ENCODE results near the gene CADM2. TPM values are rescaled to one million over a fixed set of nuclear protein-coding genes. Genes with fewer than 3 reads are reported as not detected.

Gene CADM2
- total RNA-seq, 1 donor = 5.1 TPM

GRCh38 chr3:85758442-85758841 lies 799.7 kb downstream of the CADM2 start:
- no peak for DNase-seq (ENCODE audit: low read depth in 2 of 3, low spot score in 2 of 3)

DNA sequence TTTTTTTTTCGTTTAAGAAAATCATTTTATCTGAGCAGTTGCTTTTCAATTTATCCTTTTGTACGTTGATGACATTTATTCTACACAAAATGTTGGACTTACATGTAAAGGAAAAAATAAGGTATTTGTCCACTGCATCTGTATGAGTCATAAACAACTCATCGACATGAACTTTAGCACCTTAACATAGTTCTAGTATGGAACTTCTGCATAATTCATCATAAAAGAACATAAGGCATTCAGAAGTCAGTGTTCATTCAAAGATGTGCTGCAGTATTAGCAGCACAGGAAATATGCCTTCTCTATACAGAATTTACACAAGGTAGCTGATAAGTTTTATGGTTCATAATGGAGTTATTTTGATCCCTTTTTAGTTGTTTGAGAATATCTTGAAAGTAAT lies 801.6 kb downstream of the CADM2 start:
- no peak for DNase-seq (ENCODE audit: low read depth in 2 of 3, low spot score in 2 of 3)

GRCh38 chr3:85780806-85781205 lies 822.0 kb downstream of the CADM2 start:
- DNase-seq (ENCODE audit: low read depth in 2 of 3, low spot score in 2 of 3) = no peak

DNA sequence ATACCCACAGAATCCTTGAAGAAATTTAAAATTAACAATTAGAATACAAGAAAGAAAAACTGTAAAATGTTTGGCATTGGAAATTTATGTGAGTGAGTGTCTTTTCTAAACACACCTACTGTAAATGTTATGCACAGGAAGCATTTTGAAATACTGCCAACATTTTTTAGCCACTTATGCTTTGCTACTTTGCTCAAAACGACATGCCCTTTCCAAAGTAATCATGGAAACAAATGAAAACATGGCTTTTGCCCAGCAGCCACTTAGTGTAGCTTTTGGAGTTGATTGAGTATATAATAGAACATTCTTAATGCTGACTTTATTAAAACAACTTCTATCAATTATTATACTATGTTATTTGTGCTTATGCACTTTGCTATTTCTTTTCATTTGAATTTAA lies 823.0 kb downstream of the CADM2 start:
- DNase-seq (ENCODE audit: low read depth in 2 of 3, low spot score in 2 of 3) = no peak

DNA sequence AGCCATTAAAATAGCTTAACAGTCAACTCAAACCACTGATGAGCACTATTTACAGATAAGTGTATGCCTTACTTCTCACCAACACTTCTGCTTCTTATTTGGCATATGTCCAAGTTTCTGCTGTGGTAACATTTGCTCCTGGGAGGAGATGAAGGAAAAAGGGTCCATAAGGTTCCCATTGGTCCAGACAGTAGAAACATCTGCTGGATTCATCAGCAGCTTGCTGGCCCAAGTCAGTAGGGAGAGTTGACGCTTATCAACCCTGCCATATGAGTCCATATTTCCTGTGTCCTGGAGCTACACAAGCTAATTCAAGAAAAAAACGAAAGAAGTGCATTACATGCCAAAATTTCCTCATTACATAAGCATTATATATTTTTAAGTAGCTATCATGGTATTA lies 824.5 kb downstream of the CADM2 start:
- DNase-seq (ENCODE audit: low read depth in 2 of 3, low spot score in 2 of 3) = peak in 2 of 3 donors; percentile 84 to 93

- no peak for DNase-seq (ENCODE audit: low read depth in 2 of 3, low spot score in 2 of 3)
These were observed 827.0 kb downstream of the CADM2 start for GRCh38 chr3:85785766-85786165.

- DNase-seq (ENCODE audit: low read depth in 2 of 3, low spot score in 2 of 3) = no peak
These were observed 831.7 kb downstream of the CADM2 start for GRCh38 chr3:85790445-85791030.

- no peak for DNase-seq (ENCODE audit: low read depth in 2 of 3, low spot score in 2 of 3)
These were observed 837.4 kb downstream of the CADM2 start for GRCh38 chr3:85796140-85796539.

GRCh38 chr3:85800676-85801075 lies 841.9 kb downstream of the CADM2 start:
- no peak for DNase-seq (ENCODE audit: low read depth in 2 of 3, low spot score in 2 of 3)

DNA sequence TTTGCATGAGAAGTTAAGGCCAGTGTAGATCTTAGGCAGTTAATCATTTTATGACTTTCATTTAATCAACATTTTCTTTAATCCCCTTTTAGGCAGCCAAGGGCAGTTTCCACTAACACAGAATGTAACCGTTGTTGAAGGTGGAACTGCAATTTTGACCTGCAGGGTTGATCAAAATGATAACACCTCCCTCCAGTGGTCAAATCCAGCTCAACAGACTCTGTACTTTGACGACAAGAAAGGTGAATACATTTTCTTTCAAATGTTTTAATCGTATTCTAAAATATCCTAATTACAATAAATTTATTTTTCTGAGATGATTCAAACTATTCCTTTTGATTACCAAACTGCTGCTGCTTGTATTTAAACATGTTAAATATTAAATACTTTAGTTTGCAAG lies 843.2 kb downstream of the CADM2 start:
- DNase-seq (ENCODE audit: low read depth in 2 of 3, low spot score in 2 of 3) = peak in 1 of 3 donors; percentile 44

DNA sequence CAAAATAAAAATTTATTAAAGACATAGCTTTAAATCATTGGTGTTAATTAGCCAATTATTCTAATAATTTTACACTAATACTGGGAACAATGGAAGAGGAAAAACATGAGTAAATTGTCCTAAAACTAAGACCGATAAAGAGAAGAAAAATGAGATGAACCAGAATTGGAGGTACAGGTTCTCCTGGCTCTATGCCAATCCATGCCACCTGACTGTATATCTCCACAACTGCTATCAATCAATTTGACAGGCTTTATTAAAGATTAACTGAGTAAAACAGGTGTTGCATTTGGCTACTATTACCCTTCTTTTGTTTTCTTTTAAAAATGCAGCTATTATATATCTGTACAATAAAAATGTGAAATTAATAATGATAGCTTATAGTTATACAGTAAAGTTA lies 850.0 kb downstream of the CADM2 start:
- no peak for DNase-seq (ENCODE audit: low read depth in 2 of 3, low spot score in 2 of 3)

GRCh38 chr3:85821130-85821756 lies 862.5 kb downstream of the CADM2 start:
- peak in 1 of 3 donors; percentile 36 for DNase-seq (ENCODE audit: low read depth in 2 of 3, low spot score in 2 of 3)

- DNase-seq (ENCODE audit: low read depth in 2 of 3, low spot score in 2 of 3) = no peak
These were observed 877.2 kb downstream of the CADM2 start for GRCh38 chr3:85835857-85836440.

GRCh38 chr3:85837402-85837801 lies 878.6 kb downstream of the CADM2 start:
- no peak for DNase-seq (ENCODE audit: low read depth in 2 of 3, low spot score in 2 of 3)

DNA sequence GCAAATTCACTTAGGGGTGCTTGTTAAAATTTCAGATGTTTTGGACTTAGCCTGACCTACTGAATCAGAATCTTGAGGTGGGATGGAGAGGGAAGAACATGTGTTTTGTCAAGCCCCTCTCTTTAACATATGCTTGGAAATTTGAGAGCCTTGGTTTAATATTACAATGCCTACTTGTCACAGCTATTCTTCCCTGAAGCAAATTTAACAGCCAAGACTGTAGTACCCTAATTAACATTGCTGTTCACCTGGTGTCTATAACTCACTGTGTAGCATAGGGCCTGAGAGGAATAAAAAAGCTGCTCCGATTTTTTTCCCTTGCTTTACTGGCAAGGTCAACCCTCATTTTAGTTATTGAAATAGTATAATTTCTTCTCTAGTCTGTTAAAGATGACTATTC lies 880.1 kb downstream of the CADM2 start:
- DNase-seq (ENCODE audit: low read depth in 2 of 3, low spot score in 2 of 3) = no peak

GRCh38 chr3:85842081-85842480 lies 883.3 kb downstream of the CADM2 start:
- DNase-seq (ENCODE audit: low read depth in 2 of 3, low spot score in 2 of 3) = no peak

DNA sequence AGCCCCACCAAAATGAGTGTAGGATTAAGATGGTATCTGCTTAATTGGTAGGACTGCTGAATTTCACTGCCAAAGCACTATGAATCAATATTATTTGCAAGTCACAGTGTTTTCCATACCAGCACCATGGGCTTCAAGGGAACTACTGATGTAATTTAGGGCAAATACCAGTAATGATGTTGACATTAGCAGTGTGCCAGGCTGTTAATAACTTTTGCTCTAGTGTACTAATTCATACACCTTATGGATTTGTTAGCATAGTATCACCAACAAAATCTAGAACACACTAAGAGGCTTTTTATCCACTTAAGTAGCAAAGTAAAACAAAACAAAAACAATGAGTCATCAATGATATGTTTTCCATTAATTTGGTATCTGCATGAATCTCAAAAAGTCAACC lies 888.2 kb downstream of the CADM2 start:
- no peak for DNase-seq (ENCODE audit: low read depth in 2 of 3, low spot score in 2 of 3)

DNA sequence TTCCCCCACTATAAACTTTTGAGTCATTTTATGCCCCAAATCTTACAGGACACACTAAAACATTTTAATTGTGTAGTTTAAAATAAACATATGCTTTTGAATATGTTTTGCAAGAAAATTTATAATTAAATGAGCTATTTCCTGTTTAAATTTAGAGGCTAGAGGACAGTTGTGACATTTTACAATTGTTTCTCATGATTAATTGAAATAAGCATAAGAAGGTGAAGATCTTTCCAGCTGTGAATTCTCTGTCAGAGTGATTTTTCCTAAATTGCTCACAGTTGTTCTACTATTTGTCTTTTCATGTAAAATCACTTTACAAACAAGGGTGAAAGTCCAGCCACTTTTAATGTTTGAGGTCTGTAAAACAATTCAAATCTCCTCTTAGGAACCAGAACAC lies 892.3 kb downstream of the CADM2 start:
- no peak for DNase-seq (ENCODE audit: low read depth in 2 of 3, low spot score in 2 of 3)

DNA sequence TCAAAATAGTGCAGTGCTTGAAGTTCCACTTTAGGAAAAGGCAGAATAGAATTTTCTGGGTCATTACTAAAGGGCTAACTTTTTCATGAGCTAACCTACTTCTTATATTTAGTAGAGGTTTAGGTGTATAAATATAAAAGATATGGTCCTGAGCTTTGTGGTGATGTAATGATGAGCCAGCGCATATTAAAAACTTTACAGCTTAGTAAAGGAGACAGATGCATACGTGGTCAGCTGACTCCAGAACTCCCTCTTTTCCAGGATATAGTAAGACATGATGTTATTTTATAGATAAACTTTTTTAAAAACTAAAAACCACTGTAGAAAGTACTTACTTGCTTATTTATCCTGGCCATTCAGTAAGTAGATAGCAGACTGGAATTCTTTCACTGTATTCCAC lies 895.0 kb downstream of the CADM2 start:
- no peak for DNase-seq (ENCODE audit: low read depth in 2 of 3, low spot score in 2 of 3)

GRCh38 chr3:85862893-85863455 lies 904.2 kb downstream of the CADM2 start:
- no peak for DNase-seq (ENCODE audit: low read depth in 2 of 3, low spot score in 2 of 3)

- DNase-seq (ENCODE audit: low read depth in 2 of 3, low spot score in 2 of 3) = no peak
These were observed 906.1 kb downstream of the CADM2 start for GRCh38 chr3:85864896-85865295.

DNA sequence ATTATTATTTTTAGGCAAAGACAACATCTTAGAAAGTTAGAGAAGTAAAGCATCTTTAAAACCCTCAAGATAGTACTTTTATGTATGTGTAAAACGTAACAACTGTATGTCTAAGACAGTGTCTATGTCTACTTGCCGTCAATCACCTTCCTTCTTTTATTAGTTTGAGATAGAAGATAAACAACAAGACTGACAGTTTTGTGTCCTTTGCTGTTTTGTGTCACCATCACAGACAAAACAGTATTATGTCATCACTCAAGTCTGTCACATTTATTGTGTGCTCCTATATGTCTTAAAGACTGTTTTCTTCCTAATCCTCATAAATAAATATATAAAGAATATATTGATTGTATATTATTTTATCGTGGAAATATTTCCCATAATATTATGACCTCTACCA lies 908.3 kb downstream of the CADM2 start:
- DNase-seq (ENCODE audit: low read depth in 2 of 3, low spot score in 2 of 3) = no peak
